HG03064 (cell line): ENCODE results near the gene COL1A1.

Source experiments
- ATAC-seq: cut with Tn5 transposase; IDR thresholded peaks from one replicate; pipeline ENCODE4 v1.9.1; 2021; ENCODE audit warnings: low read depth; ENCODE audit not compliant: unreplicated experiment

COL1A1 gene

GRCh38 chr17:50200457-50201275 lies 765 bp downstream of the COL1A1 start:
- no peak for ATAC-seq

GRCh38 chr17:50199803-50200456 lies 1.5 kb downstream of the COL1A1 start:
- no peak for ATAC-seq

- no peak for ATAC-seq
These were observed 2.1 kb downstream of the COL1A1 start for GRCh38 chr17:50199211-50199802.

GRCh38 chr17:50198026-50198669 lies 3.3 kb downstream of the COL1A1 start:
- no peak for ATAC-seq

GRCh38 chr17:50196826-50197225 lies 4.6 kb downstream of the COL1A1 start:
- no peak for ATAC-seq

GRCh38 chr17:50196036-50196435 lies 5.4 kb downstream of the COL1A1 start:
- no peak for ATAC-seq

GRCh38 chr17:50194934-50195865 lies 6.2 kb downstream of the COL1A1 start:
- no peak for ATAC-seq

GRCh38 chr17:50194140-50194933 lies 7.1 kb downstream of the COL1A1 start:
- ATAC-seq, result no peak

- ATAC-seq, result no peak
These were observed 8.7 kb downstream of the COL1A1 start for GRCh38 chr17:50192618-50193291.

- no peak for ATAC-seq
These were observed 9.2 kb downstream of the COL1A1 start for GRCh38 chr17:50192144-50192617.

- ATAC-seq, result no peak
These were observed 9.9 kb downstream of the COL1A1 start for GRCh38 chr17:50191359-50192143.

GRCh38 chr17:50190603-50191358 lies 10.7 kb downstream of the COL1A1 start:
- no peak for ATAC-seq

- ATAC-seq, result no peak
These were observed 11.2 kb downstream of the COL1A1 start for GRCh38 chr17:50190293-50190602.

GRCh38 chr17:50189550-50190292 lies 11.7 kb downstream of the COL1A1 start:
- no peak for ATAC-seq

- ATAC-seq, result no peak
These were observed 12.4 kb downstream of the COL1A1 start for GRCh38 chr17:50188921-50189549.

- ATAC-seq, result no peak
These were observed 12.9 kb downstream of the COL1A1 start for GRCh38 chr17:50188531-50188920.
